Measurements from ENCODE around the gene IL17RD. TPM values are rescaled to one million over a fixed set of nuclear protein-coding genes. Genes with fewer than 3 reads are reported as not detected.

Gene IL17RD
- total and polyA plus RNA-seq, 10 of the 15 experiments (the other 5 are each of a cell fraction or from before 2014, with no cell fraction given): 0.01 to 0.08 (median 0.04) TPM; not detected in 3

- Histone ChIP-seq H3K9me3 (replicated peaks; ENCODE audit: control insufficient read depth, insufficient read depth, low read length) (no peaks in the 10 kb centered on the region; the same call in 1 of the 3 replicates), H3K27ac (ENCODE audit: control insufficient read depth, insufficient read depth) (peak overlapping the region; percentile 8; the same call in 1 of the 2 replicates), H3K4me2 (ENCODE audit: control insufficient read depth, insufficient read depth) (peak overlapping the region; percentile 56), H3K79me2 (ENCODE audit: control insufficient read depth, insufficient read depth, low read length) (no peaks in the 10 kb centered on the region), H3K4me3 (no peak overlapping the region), H3K36me3 (ENCODE audit: control insufficient read depth in 2 of 2, insufficient read depth in 2 of 2, low read length in 1 of 2) (no peaks in the 10 kb centered on the region), H2AFZ (ENCODE audit: control insufficient read depth, low read depth, low read length) (peak overlapping the region; percentile 31; the same call in 1 of the 2 replicates), H3K4me1 (ENCODE audit: control insufficient read depth, insufficient read depth, low read length) (peaks cover 4% of the 10 kb centered on the region), H3K27me3 (replicated peaks in 1 of 2; ENCODE audit: control insufficient read depth in 2 of 2, insufficient read depth in 2 of 2, low read length in 1 of 2) (no peaks in the 10 kb centered on the region), H4K20me1 (ENCODE audit: control insufficient read depth, insufficient read depth) (no peaks in the 10 kb centered on the region), H3K9ac (ENCODE audit: control insufficient read depth, insufficient read depth, low read length) (no peak overlapping the region)
- SMC1A ChIA-PET (ENCODE audit: uncharacterized antibody, unreplicated experiment): interaction anchor here (0.9 to 2.1 kb wide), 5 partner anchors 9 to 243 kb away, joined by 3 to 8 read pairs (median 3); no protein-coding TSS in a partner anchor
- intact Hi-C loops (cut with micrococcal nuclease; ENCODE audit: unreplicated experiment) (loop anchor here (2.0 to 10.0 kb wide), 2 partner anchors 22 to 364 kb away; no protein-coding TSS in a partner anchor), in situ Hi-C loops (cut with MboI) (no loop called here)
- BruUV-seq (replicated peaks): no TSS peak
- CTCF ChIA-PET: interaction anchor here (1.2 to 6.4 kb wide), 3 partner anchors 9 to 80 kb away, joined by 3 to 29 read pairs (median 6); no protein-coding TSS in a partner anchor
- ATAC-seq (peak; percentile 97), FAIRE-seq (peak; percentile 85), DNase-seq (ENCODE audit: low read depth, low spot score) (peak; percentile 95)
- RAD21 ChIA-PET (ENCODE audit: unreplicated experiment): interaction anchor here (0.7 to 1.3 kb wide), 5 partner anchors 34 to 718 kb away, joined by 3 to 4 read pairs (median 3); no protein-coding TSS in a partner anchor
- POLR2A ChIA-PET: interaction anchor here (0.5 to 1.2 kb wide), 5 partner anchors 22 to 381 kb away, joined by 3 read pairs; no protein-coding TSS in a partner anchor
- WGBS (ENCODE audit: insufficient coverage, insufficient replicate concordance, low lambda C conversion rate, missing lambda C conversion rate): 0% methylated on average over 8 of the region's 11 CpGs
- TF ChIP-seq HDAC2 (IDR thresholded peaks at IDR 0.05): no peak
- peak; percentile 83; the same call in 1 of the 2 replicates for TF ChIP-seq ZBED1 (IDR thresholded peaks at IDR 0.05; ENCODE audit: borderline replicate concordance)
- peak; percentile 78 for TF ChIP-seq GATAD2B (conservative IDR thresholded peaks at IDR 0.05; ENCODE audit: low read depth)
- no peak for TF ChIP-seq FOS (IDR thresholded peaks at IDR 0.05; ENCODE audit: borderline replicate concordance, extremely low read depth, insufficient read length)
- 0 out of 2 replicates have a peak, but pooled peaks have one; percentile 14 for TF ChIP-seq ZNF384 (IDR thresholded peaks at IDR 0.05; ENCODE audit: borderline replicate concordance, low read depth, low read length)
- peak; percentile 67; the same call in 1 of the 2 replicates for TF ChIP-seq CREB1 (IDR thresholded peaks at IDR 0.05; ENCODE audit: low read depth)
- peak; percentile 79 for TF ChIP-seq SPI1 (IDR thresholded peaks at IDR 0.05; ENCODE audit: borderline replicate concordance, insufficient read depth, low read depth, low read length)
- no peak for TF ChIP-seq POLR2AphosphoS2 (IDR thresholded peaks at IDR 0.05; ENCODE audit: low read depth, low read length)
- TF ChIP-seq USF2 (IDR thresholded peaks at IDR 0.05; ENCODE audit: borderline replicate concordance, low read depth, low read length): no peak
- TF ChIP-seq ZNF622 (IDR thresholded peaks at IDR 0.05): no peak
- TF ChIP-seq NFIC (IDR thresholded peaks at IDR 0.05; ENCODE audit: low read depth, low read length): peak; percentile 99
- TF ChIP-seq RELA (IDR thresholded peaks at IDR 0.05; ENCODE audit: borderline replicate concordance, partially characterized antibody): peak; percentile 99
- TF ChIP-seq CTCF (IDR thresholded peaks at IDR 0.05 in 2 of 3, conservative IDR thresholded peaks at IDR 0.05 in 1 of 3; ENCODE audit: control insufficient read depth in 2 of 3, extremely low read depth in 1 of 3, insufficient read depth in 1 of 3, low read depth in 3 of 3, low read length in 3 of 3): no peak
- TF ChIP-seq YY1 (IDR thresholded peaks at IDR 0.05; ENCODE audit: low read depth, low read length): 0 out of 2 replicates have a peak, but pooled peaks have one; percentile 24
- peak; percentile 97 to 98 for TF ChIP-seq EP300 (IDR thresholded peaks at IDR 0.05; ENCODE audit: borderline replicate concordance in 1 of 2, control insufficient read depth in 1 of 2, low read depth in 2 of 2, low read length in 2 of 2)
- TF ChIP-seq MLLT1 (IDR thresholded peaks at IDR 0.05): peak; percentile 72; the same call in 1 of the 2 replicates
- TF ChIP-seq NR2F1 (conservative IDR thresholded peaks at IDR 0.05): peak; percentile 100
- TF ChIP-seq BMI1 (IDR thresholded peaks at IDR 0.05; ENCODE audit: borderline replicate concordance): peak; percentile 69
Observed at GRCh38 chr3:57068437-57069089, 96.6 kb downstream of the IL17RD start.

All from GM12878 (cell line).